ENCODE measurements around the gene USH2A. TPM values are rescaled to one million over a fixed set of nuclear protein-coding genes. Genes with fewer than 3 reads are reported as not detected.

USH2A gene
- total and polyA plus RNA-seq, 8 donors = 0.03 to 0.28 (median 0.06) TPM

GRCh38 chr1:215749414-215749813, 673.8 kb downstream of the USH2A start:
- intact Hi-C loops (cut with DNase I) = no loop called here
- Histone ChIP-seq H3K36me3 (no peaks in the 10 kb centered on the region), H3K9me3 (no peaks in the 10 kb centered on the region), H3K4me3 (no peak overlapping the region), H3K4me1 (no peaks in the 10 kb centered on the region), H3K27me3 (no peaks in the 10 kb centered on the region), H3K27ac (no peak overlapping the region)
- FAIRE-seq (no peak), ATAC-seq (no peak), DNase-seq (no peak)
- no peak for TF ChIP-seq CTCF (IDR thresholded peaks at IDR 0.05)
- 50 to 60% methylated on average over 4 of the region's 4 CpGs for WGBS, 2 donors

GRCh38 chr1:215748431-215748830, 674.8 kb downstream of the USH2A start:
- H3K36me3 ChIP-seq = no peaks in the 10 kb centered on the region
- WGBS, 2 donors = 42 to 80% methylated on average over 1 of the region's 1 CpG
- intact Hi-C loops (cut with DNase I) = no loop called here
- no peak overlapping the region for H3K27ac ChIP-seq
- no peaks in the 10 kb centered on the region for H3K27me3 ChIP-seq
- ATAC-seq (no peak), DNase-seq (no peak), FAIRE-seq (no peak)
- no peak for TF ChIP-seq CTCF (IDR thresholded peaks at IDR 0.05)
- H3K4me3 ChIP-seq = no peak overlapping the region
- no peaks in the 10 kb centered on the region for H3K4me1 ChIP-seq
- H3K9me3 ChIP-seq = no peaks in the 10 kb centered on the region

GRCh38 chr1:215744419-215744818, 678.8 kb downstream of the USH2A start:
- DNase-seq (no peak), FAIRE-seq (no peak), ATAC-seq (no peak)
- intact Hi-C loops (cut with DNase I) = no loop called here
- Histone ChIP-seq H3K9me3 (no peaks in the 10 kb centered on the region), H3K27me3 (no peaks in the 10 kb centered on the region), H3K36me3 (no peaks in the 10 kb centered on the region), H3K27ac (no peak overlapping the region), H3K4me1 (no peaks in the 10 kb centered on the region), H3K4me3 (no peak overlapping the region)
- TF ChIP-seq CTCF (IDR thresholded peaks at IDR 0.05) = no peak
- WGBS, 2 donors = 57 to 66% methylated on average over 1 of the region's 1 CpG

- H3K4me3 ChIP-seq = no peak overlapping the region
- ATAC-seq (no peak), FAIRE-seq (no peak), DNase-seq (no peak)
- TF ChIP-seq CTCF (IDR thresholded peaks at IDR 0.05) = no peak
- H3K9me3 ChIP-seq = no peaks in the 10 kb centered on the region
- WGBS, 2 donors = 76 to 87% methylated on average over 3 of the region's 3 CpGs
- no peak overlapping the region for H3K27ac ChIP-seq
- intact Hi-C loops (cut with DNase I) = no loop called here
- H3K4me1 ChIP-seq = no peaks in the 10 kb centered on the region
- no peaks in the 10 kb centered on the region for H3K27me3 ChIP-seq
- H3K36me3 ChIP-seq = no peaks in the 10 kb centered on the region
These were observed 684.2 kb downstream of the USH2A start for GRCh38 chr1:215739025-215739424.

GRCh38 chr1:215731699-215732098, 691.5 kb downstream of the USH2A start:
- Histone ChIP-seq H3K36me3 (no peaks in the 10 kb centered on the region), H3K4me1 (no peaks in the 10 kb centered on the region), H3K9me3 (no peaks in the 10 kb centered on the region), H3K27me3 (no peaks in the 10 kb centered on the region), H3K27ac (no peak overlapping the region), H3K4me3 (no peak overlapping the region)
- FAIRE-seq (no peak), ATAC-seq (no peak), DNase-seq (no peak)
- no peak for TF ChIP-seq CTCF (IDR thresholded peaks at IDR 0.05)
- intact Hi-C loops (cut with DNase I) = no loop called here

Data from pancreas (tissue), 10 donors.